ENCODE measurements around the gene ACSS1.
A peak's percentile ranks its signal among the peaks of the same experiment; 100 is the strongest.

The ACSS1 gene

DNA sequence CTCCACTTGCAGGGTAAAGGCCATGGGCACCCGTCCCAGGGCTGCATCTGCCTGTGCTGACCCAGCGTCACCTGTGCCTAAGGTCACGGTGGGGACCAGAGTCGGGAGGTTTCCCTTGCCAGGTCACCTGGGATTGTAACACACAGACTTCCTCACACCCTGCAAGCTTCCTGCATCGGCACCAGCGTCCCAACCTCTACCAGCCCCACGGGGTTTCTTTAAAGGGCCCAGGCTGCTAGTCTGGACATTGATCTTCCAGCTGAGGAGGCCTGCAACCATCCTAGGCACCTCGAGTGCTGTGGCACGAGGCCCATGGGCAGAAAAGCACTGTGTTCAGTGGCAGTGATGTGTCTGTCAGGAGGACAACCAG is 12.6 kb downstream of the ACSS1 start:
- no peak for DNase-seq

- no peak for DNase-seq
Observed at GRCh38 chr20:25044660-25045342, 13.1 kb downstream of the ACSS1 start.

DNA sequence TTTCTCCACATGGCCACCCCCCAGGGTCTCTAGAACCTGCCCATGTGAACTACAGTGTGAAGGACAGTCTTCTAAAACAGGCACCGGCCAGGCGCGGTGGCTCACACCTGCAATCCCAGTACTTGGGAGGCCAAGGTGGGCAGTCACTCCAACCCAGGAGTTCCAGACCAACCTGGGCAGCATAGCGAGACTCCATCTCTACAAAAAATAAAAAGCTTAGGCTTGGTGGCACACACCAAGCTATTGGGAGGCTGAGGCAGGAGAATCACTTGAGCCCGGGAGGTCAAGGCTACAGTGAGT is 13.7 kb downstream of the ACSS1 start:
- no peak for DNase-seq

- no peak for DNase-seq
Observed at GRCh38 chr20:25043499-25044260, 14.3 kb downstream of the ACSS1 start.

DNA sequence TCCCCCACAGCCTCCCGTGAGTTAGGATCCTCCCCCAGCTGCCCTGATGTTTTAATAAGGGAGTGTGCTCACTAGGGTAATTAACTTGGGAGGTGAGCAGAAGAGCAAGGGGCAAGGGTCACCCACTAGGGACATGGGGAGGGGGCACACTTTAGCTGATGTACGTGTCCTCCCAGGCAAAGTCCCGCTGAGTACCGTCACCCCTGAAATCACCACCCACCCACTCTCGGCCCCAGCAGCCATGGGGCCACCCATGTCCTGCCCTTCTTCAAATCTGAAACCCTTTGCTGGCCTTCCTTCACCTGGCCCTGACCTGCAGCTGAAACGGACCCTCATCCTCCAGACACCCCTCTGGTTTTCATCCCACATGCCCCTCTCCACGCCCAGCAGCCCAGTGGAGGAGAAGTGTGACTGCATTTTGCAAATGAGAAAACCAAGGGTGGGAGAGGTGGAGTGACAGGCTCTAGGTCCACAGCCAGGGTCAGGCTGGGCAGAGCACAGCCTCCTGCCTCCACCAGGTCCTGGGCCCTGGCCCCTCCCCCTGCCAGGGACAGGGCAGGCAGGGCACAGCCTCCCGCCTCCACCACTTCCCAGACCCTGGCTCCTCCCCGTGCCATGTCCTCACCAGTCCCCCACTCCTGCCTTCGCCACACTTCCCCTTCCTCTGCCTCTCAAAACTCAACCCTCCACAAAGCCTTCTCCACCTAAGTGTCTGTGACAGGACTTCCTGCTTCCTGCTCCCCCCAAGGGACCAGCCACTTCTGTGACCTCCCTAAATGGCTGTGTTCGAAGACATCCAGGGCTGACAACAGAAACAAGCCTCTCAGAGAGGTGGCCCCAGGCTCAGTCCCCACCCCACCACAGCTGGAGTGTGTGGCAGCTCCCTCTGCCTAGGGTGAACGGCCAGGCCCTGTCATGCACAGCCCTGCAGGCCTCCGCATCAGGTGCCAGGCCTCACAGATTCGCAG is 15.1 kb downstream of the ACSS1 start:
- no peak for DNase-seq

DNA sequence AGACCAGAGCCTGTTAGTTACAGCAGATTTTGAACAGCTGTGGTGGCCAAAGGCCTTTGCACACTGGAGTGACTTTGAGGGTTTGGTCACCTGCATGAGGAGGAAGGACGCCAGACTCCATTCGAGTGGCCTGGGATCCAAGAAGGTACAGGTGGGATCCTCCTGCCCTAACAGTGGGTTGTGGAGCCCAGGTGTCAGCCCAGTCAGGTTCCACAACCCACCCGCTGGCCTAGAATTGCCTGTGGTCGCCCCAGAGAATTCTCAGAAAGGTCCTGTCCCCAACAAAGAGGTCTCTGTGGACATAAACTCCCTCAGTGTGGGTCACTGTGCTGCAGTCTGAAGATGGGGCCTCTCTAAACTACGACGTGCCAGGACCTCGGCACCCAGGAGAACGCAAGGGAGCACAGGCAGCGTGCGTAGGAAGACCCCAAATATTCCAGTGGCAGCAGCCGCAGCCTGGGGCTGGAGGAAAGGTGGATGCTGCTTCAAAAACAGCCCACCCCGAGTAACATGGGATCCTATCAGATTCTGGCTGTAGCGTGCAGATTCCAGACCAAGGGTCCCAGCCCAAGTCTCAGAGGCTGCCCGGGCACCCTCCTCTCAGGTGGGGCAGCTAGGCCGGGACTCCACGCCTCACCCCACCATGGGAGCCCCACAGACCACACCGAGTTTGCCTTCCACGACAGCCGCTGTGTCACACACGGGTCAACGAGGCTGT is 16.0 kb downstream of the ACSS1 start:
- no peak for DNase-seq

DNA sequence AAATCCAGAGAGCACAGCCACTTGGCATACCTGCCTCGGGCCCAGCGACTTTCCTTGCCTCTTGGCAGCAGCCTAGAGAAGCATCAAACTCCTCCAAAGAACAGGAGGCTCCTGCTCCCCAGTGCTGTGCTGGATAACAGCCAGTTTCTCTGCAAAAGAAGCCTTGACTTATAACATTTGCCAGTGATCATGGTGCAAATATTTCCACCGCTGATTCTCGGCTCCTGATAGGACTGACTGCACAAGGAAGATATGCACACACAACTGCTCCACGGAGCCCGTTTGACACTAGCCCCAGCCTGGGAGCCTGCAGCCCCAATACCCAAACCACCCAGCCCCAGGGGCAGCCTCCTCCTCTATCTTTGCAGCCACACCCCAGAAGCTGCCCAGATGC is 17.5 kb downstream of the ACSS1 start:
- DNase-seq: no peak

GRCh38 chr20:25039697-25040437 is 18.1 kb downstream of the ACSS1 start:
- DNase-seq: no peak

GRCh38 chr20:25038591-25039015 is 19.3 kb downstream of the ACSS1 start:
- DNase-seq: peak; percentile 15

DNA sequence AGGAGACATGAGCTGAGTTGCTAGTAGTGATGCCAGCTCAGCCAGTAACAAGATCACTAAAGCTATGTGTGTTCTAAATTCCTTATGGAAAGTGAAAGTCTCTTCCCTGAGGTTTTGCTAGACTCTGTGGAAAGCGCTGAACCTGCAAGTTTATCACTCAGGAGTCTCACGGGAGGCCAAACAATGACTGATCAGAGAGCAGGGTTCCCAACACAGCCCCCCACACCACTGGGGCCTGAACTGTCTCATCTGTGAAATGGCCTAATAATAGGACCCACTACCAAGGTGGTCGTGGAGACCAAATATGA is 19.9 kb downstream of the ACSS1 start:
- no peak for DNase-seq

DNA sequence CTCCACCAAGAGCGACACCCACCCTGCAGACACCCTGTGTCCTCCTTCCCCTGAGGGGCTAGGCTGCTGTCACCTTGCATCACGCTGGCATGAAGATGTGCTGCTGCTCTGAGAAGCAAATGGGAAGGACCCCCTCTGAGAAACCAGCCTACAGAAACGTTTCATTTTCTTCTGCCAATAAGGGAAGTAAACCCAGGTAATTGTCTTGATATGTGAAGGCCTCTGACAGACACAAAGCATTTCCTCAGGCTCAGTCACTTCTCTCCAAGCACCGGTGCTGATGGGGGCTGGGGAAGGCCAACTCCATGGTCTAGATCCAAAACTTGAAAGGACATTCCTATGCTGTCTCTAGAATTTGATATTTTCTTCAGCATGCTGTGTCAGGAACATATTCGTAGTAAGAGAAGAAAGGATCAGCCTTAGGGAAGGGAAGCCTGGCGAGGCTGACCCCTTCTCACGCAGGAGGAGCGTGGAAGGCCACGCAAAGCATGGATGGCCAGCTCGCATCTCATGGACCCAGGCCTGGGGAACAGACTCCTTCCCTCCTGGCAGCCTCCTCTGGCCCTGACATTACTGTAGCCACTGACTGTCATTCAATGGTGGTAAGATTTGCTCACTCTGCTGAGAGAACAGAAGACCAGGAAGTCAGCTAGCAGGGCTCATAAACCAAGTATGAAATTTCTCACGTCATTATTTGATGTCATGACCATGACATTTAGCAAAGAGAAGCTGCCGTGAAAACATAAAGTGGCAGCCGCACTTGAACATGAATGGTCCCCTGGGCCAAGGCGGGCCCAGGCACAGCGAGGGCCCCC is 20.4 kb downstream of the ACSS1 start:
- DNase-seq: no peak

DNA sequence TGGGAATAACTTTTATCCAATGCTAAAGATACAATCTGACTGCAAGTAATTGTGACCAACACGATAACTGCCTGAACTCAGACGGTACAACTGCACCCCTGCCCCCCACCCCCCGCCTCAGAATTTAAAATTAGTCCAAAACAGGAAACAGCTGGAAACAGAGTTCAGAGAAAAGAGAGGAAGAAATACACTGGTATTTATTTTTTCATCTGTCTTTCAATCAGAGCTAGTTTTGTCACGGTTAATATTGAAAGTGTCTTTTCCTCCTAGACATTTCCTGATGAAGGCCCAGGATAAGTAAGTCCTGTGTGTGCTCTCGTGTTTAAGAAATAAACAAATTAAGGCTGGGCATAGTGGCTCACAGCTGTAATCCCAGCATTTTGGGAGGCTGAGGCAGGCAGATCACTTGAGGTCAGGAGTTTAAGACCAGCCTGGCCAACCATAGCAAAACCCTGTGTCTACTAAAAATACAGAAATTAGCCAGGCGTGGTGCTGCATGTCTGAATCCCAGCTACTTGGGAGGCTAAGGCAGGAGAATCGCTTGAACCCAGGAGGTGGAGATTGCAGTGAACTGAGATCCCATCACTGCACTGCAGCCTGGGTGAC is 21.5 kb downstream of the ACSS1 start:
- no peak for DNase-seq

DNA sequence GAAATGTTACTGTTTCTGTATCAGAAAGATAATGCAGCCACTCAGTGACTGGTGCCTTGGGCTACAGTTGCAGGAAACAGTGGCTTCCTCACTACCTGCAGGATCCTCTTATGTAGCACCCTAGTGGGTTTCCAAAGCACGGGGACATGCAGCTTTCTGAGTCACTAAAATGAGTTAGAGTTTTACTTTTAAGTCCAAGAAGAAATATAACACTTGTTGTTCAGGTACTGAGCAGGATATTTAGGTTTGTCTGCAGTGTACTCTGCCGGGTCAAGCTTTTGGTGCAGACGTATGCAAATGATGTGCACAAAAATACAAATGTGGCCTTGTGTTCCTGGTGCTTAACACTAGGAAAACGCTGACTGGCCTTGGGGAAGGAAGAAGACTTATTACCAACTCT is 22.0 kb downstream of the ACSS1 start:
- DNase-seq: no peak

DNA sequence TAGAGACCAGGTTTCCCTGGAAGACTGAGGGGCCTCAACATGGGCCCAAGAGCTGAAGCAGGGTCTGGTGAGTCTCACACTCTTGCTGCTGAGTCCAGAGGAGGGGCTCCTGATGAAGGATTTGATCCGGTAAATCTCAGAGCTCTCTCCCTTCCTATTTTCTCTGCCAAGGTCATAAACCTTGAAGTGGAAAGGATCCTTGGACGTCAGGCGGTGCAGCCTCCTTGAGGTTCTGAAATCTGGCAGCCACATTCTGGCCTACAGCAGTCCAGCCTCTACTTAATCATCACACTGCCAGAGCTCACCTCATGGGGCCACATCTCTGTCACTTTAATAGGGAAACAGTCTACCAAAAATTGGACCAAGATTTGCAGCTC is 24.0 kb downstream of the ACSS1 start:
- no peak for DNase-seq

- DNase-seq: no peak
Observed at GRCh38 chr20:25033265-25033923, 24.5 kb downstream of the ACSS1 start.

DNA sequence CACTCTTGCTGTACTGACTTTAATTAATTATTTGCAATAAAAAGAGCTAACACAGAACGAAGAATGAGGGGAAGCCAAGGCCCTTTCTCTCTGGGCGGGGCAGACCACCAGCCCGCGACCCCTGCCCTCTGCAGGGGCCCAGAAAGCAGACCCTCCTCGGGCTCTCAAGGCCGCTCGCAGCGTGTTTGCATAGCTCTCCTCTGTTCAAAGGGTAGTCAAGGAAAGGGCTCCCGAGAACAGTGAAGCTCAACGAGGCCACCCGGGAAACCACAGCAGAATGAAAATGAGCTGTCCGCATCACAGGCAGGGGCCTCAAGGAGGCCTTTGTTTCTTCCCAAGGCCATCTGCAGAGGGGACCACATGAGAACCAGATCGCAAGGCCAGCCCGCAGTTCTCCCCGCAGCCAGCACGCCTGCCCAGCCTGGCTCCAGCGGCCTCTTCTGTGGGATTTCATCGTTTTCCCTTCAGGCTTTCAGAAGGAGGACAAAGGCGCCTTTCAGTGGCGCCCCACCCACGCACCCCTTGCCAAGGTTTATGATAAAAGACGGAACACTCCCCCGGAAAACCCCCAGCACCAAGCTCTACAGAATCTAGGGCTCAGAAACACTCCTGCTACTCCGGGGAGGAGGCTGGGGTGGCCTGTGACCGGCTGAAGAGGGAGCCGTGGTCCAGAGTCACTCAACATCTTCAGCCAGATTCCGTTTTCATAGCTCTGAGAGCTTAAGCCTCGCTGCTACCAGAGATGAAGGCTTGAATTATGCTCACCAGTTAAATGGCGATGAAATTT is 25.3 kb downstream of the ACSS1 start:
- no peak for DNase-seq

DNA sequence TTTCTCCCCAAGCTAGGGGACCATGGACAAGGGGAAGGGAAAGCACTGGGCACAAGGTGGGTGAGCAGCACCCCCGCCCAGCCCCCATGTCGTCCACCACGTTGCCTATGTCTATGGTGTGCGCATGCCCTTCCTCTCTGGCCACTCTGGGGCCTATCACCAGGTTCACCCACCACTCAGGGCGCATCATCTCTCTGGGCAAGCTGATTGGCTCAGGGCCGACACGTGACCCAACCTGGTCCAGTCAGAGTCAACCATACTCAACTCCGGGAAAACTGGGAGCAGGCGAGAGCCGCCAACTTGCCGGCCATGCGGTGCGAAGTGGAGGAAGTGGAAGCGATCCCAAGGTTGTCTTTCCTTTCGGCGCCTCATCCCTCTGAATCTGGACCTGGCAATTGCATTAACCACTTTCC is 25.9 kb downstream of the ACSS1 start:
- DNase-seq: no peak

DNA sequence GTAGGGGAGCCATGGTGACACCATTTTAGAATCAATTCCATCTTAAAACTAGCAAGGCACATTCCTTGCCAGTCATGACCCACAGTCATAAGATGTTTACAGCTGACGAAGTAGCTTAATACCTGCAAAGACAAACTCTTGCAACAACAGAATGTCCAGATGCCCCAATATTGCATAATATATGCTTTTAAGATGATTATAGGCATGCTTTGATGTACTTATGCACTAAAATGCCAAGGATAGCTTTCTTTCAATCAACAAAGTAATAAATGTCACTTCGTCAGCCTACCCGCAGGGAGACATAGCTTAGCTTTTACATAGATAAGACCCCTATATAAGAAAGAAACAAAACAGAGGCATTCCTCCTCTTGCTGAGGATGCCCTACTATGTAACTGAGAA is 26.7 kb downstream of the ACSS1 start:
- no peak for DNase-seq

- DNase-seq: no peak
Observed at GRCh38 chr20:25030649-25031207, 27.2 kb downstream of the ACSS1 start.

Data from NCI-H146 (cell line).